Epithelial cell of esophagus (primary cell): ENCODE measurements around the gene PRDM16.

Source experiments
- DNase-seq: peaks from one replicate; pipeline ENCODE4 v3.0.0; 2010; ENCODE audit warnings: low read depth
- H3K4me3 ChIP-seq: 2 replicates; pipeline ENCODE4 v1.5.1; 2011; ENCODE audit warnings: mild to moderate bottlenecking, low read length, control low read depth
- CTCF ChIP-seq: IDR thresholded peaks from 2 replicates; pipeline ENCODE4 v1.5.1; 2011; ENCODE audit warnings: low read depth, mild to moderate bottlenecking, low read length, control low read depth, inconsistent platforms; ENCODE audit not compliant: insufficient read depth; ENCODE audit errors: missing control alignments

PRDM16 gene

GRCh38 chr1:3404801-3405200 is 335.8 kb downstream of the PRDM16 start:
- no peak for TF ChIP-seq CTCF
- no peak overlapping the region for H3K4me3 ChIP-seq
- no peak for DNase-seq

GRCh38 chr1:3405491-3405890 is 336.5 kb downstream of the PRDM16 start:
- no peak for TF ChIP-seq CTCF
- no peak overlapping the region for H3K4me3 ChIP-seq
- no peak for DNase-seq

GRCh38 chr1:3405974-3406867 is 337.2 kb downstream of the PRDM16 start:
- TF ChIP-seq CTCF: no peak
- no peak for DNase-seq
- no peak overlapping the region for H3K4me3 ChIP-seq

- TF ChIP-seq CTCF: no peak
- DNase-seq: no peak
- H3K4me3 ChIP-seq: no peak overlapping the region
Measured at GRCh38 chr1:3407021-3407420, 338.0 kb downstream of the PRDM16 start.

- no peak overlapping the region for H3K4me3 ChIP-seq
- no peak for TF ChIP-seq CTCF
- DNase-seq: no peak
Measured at GRCh38 chr1:3408751-3409266, 339.8 kb downstream of the PRDM16 start.

- no peak for DNase-seq
- no peak overlapping the region for H3K4me3 ChIP-seq
- no peak for TF ChIP-seq CTCF
Measured at GRCh38 chr1:3409366-3410141, 340.6 kb downstream of the PRDM16 start.
